GM12878 (cell line): ENCODE results near the gene METTL13. TPM values are rescaled to one million over a fixed set of nuclear protein-coding genes. Genes with fewer than 3 reads are reported as not detected.

ENCODE experiments used
- ATAC-seq: fragments of 200-7000 bp; cut with Tn5 transposase; 3 replicates; pipeline ENCODE4 v1.9.1; 2020; ENCODE audit warnings: mild to moderate bottlenecking, moderate library complexity
- BruUV-seq: library from RNA; stranded (reverse); fragments of 400-500 nt; replicated peaks from 2 replicates; lab custom pipeline; 2021; lab: Mats Ljungman, UMichigan
- CTCF ChIA-PET: fragments of 300-600 bp; sonication (Branson Sonifier 250); formaldehyde crosslinking; extraction: SDS; loops from one replicate; lab custom pipeline; 2021; ENCODE audit warnings: inconsistent platforms; lab: Yijun Ruan, JAX
- POLR2A ChIA-PET: fragments of 350-600 bp; formaldehyde crosslinking; extraction: SDS; loops from one replicate; lab custom pipeline; 2021; ENCODE audit warnings: inconsistent platforms; lab: Charles Lee
- RAD21 ChIA-PET: fragments of 300-600 bp; sonication (Branson Sonifier 250); formaldehyde crosslinking; loops from one replicate; lab custom pipeline; 2023; ENCODE audit warnings: antibody characterized with exemption; ENCODE audit not compliant: unreplicated experiment; lab: Charles Lee
- SMC1A ChIA-PET: fragments of 300-600 bp; sonication (Branson Sonifier 250); formaldehyde crosslinking; loops from one replicate; lab custom pipeline; 2023; ENCODE audit not compliant: unreplicated experiment, uncharacterized antibody; lab: Charles Lee
- DNase-seq: peaks from one replicate; pipeline ENCODE4 v3.0.0-alpha.2; 2011; ENCODE audit warnings: low read depth, low spot score
- FAIRE-seq: peaks from 3 replicates; lab custom pipeline; 2011; peaks lifted over from hg19 to GRCh38; lab: Jason Lieb, UNC
- H2AFZ ChIP-seq: 2 replicates; pipeline ENCODE4 v1.6.0; 2011; ENCODE audit warnings: low read depth, low read length, control low read depth; ENCODE audit not compliant: control insufficient read depth
- H3K27ac ChIP-seq: 2 replicates; pipeline ENCODE4 v1.5.1; 2011; ENCODE audit warnings: control low read depth; ENCODE audit not compliant: control insufficient read depth, insufficient read depth
- H3K27me3 ChIP-seq, 2 experiments: replicated peaks in 1 of 2; 2 replicates each; pipeline versions ENCODE4 v1.6.0 to v1.6.1; 2011; ENCODE audit warnings: low read length in 1 of 2; ENCODE audit not compliant: control insufficient read depth in 2 of 2, insufficient read depth in 2 of 2
- H3K36me3 ChIP-seq, 2 experiments: 2 replicates each; pipeline ENCODE4 v1.5.1; 2011; ENCODE audit warnings: low read length in 1 of 2; ENCODE audit not compliant: control insufficient read depth in 2 of 2, insufficient read depth in 2 of 2
- H3K4me1 ChIP-seq: 2 replicates; pipeline ENCODE4 v1.6.1; 2011; ENCODE audit warnings: mild to moderate bottlenecking, low read length, moderate library complexity, mixed read lengths; ENCODE audit not compliant: control insufficient read depth, insufficient read depth
- H3K4me2 ChIP-seq: 2 replicates; pipeline ENCODE4 v1.6.0; 2011; ENCODE audit warnings: control low read depth; ENCODE audit not compliant: control insufficient read depth, insufficient read depth
- H3K4me3 ChIP-seq: fragments of 200-600 bp; sonication (generic); 2 replicates; pipeline ENCODE4 v1.5.1; 2016
- H3K79me2 ChIP-seq: 2 replicates; pipeline ENCODE4 v1.6.0; 2011; ENCODE audit warnings: low read length; ENCODE audit not compliant: control insufficient read depth, insufficient read depth
- H3K9ac ChIP-seq: 2 replicates; pipeline ENCODE4 v1.8.0; 2011; ENCODE audit warnings: low read length, control low read depth, mixed read lengths; ENCODE audit not compliant: control insufficient read depth, insufficient read depth
- H3K9me3 ChIP-seq: replicated peaks from 3 replicates; pipeline ENCODE4 v1.5.1; 2011; ENCODE audit warnings: mild to moderate bottlenecking, low read length; ENCODE audit not compliant: control insufficient read depth, insufficient read depth
- H4K20me1 ChIP-seq: 2 replicates; pipeline ENCODE4 v1.6.0; 2011; ENCODE audit not compliant: control insufficient read depth, insufficient read depth
- BACH1 ChIP-seq: fragments of 450-650 bp; IDR thresholded peaks from 2 replicates; pipeline ENCODE4 v1.6.1; 2017; ENCODE audit warnings: mild to moderate bottlenecking, borderline replicate concordance
- CHD1 ChIP-seq: IDR thresholded peaks from 2 replicates; pipeline ENCODE4 v1.6.1; 2012; ENCODE audit warnings: low read depth, low read length, improper control_type of control experiment
- EGR1 ChIP-seq, 2 experiments: IDR thresholded peaks; 1 replicate in 1 of 2; 2 replicates in 1 of 2; pipeline ENCODE4 v1.6.1; 2011 to 2012; ENCODE audit warnings: low read depth in 2 of 2, low read length in 2 of 2, borderline replicate concordance in 1 of 2, mild to moderate bottlenecking in 1 of 2, moderate library complexity in 1 of 2
- IKZF1 ChIP-seq: fragments of 450-650 bp; conservative IDR thresholded peaks from 2 replicates; pipeline ENCODE4 v1.6.1; 2017; ENCODE audit warnings: antibody characterized with exemption, mild to moderate bottlenecking
- MEF2B ChIP-seq: fragments of 450-650 bp; IDR thresholded peaks from 2 replicates; pipeline ENCODE4 v1.6.1; 2018; ENCODE audit warnings: mild to moderate bottlenecking, moderate library complexity; ENCODE audit not compliant: partially characterized antibody, poor library complexity, severe bottlenecking
- NRF1 ChIP-seq: conservative IDR thresholded peaks from 2 replicates; pipeline ENCODE4 v1.6.1; 2011; ENCODE audit warnings: mild to moderate bottlenecking, low read depth, low read length, improper control_type of control experiment
- POLR2A ChIP-seq: IDR thresholded peaks from 2 replicates; pipeline ENCODE4 v1.6.1; 2011; ENCODE audit warnings: low read depth, mild to moderate bottlenecking, low read length
- SIX5 ChIP-seq: IDR thresholded peaks from 2 replicates; pipeline ENCODE4 v1.6.1; 2011; ENCODE audit warnings: mild to moderate bottlenecking, low read depth, low read length, moderate library complexity; ENCODE audit not compliant: severe bottlenecking
- YY1 ChIP-seq: IDR thresholded peaks from 2 replicates; pipeline ENCODE4 v1.6.1; 2011; ENCODE audit warnings: low read depth, mild to moderate bottlenecking, low read length
- ZNF217 ChIP-seq: fragments of 450-650 bp; IDR thresholded peaks from 2 replicates; pipeline ENCODE4 v1.6.1; 2017; ENCODE audit warnings: antibody characterized with exemption, mild to moderate bottlenecking
- WGBS: methylation state at CpG from one replicate; pipeline ENCODE4 v1.1.6; 2016; ENCODE audit warnings: low lambda C conversion rate; ENCODE audit not compliant: insufficient replicate concordance, insufficient coverage; ENCODE audit errors: missing lambda C conversion rate; 5-methylcytosine and 5-hydroxymethylcytosine counted together
- in situ Hi-C: fragments of 300-500 bp; cut with MboI; formaldehyde crosslinking; loops from 9 replicates; pipeline ENCODE4 v1.14.3; 2018; ENCODE audit warnings: mixed read lengths
- intact Hi-C: fragments of 100-400 bp; cut with micrococcal nuclease; formaldehyde crosslinking; loops from one replicate; pipeline ENCODE4 v1.14.2; 2022; ENCODE audit not compliant: unreplicated experiment
- polyA plus RNA-seq, 11 experiments: library from polyadenylated mRNA; depleted of rRNA in 4 of 11; unstranded in 6 of 11; stranded (reverse) in 5 of 11; fragments of >200 nt; fragmentation: Nextera tagmentation in 4 of 11; fragmentation: Illumina TruSeq in 1 of 11; extraction: Ambion mirVana in 4 of 11; extraction: Trizol in 1 of 11; gene quantifications; 1 replicate in 1 of 11; 2 replicates in 10 of 11; pipeline versions ENCODE4 v1.2.1 to v1.2.3, GENCODE V29; 2011 to 2016; ENCODE audit warnings: inconsistent platforms in 2 of 11, missing spikeins in 2 of 11, low read depth in 1 of 11
- total RNA-seq, 4 experiments: library from RNA; depleted of rRNA in 3 of 4; stranded (reverse); fragments of >200 nt in 3 of 4; fragmentation: Illumina TruSeq in 1 of 4; extraction: Trizol in 1 of 4; gene quantifications; 2 replicates each; pipeline versions ENCODE4 v1.2.1 to v1.2.3, GENCODE V29; 2013 to 2021
- TF ChIP-seq, protein P1 (sequence below): fragments of 450-650 bp; formaldehyde crosslinking; IDR thresholded peaks from 2 replicates; pipeline ENCODE4 v1.5.0; 2022; ENCODE audit warnings: mild to moderate bottlenecking, missing genetic modification characterization
- TF ChIP-seq, protein P2 (sequence below): IDR thresholded peaks from 2 replicates; pipeline ENCODE4 v1.6.1; 2012; ENCODE audit warnings: low read length, inconsistent platforms

Gene METTL13
- total and polyA plus RNA-seq, 10 of the 15 experiments (the other 5 are each of a cell fraction or from before 2014, with no cell fraction given) = 12.2 to 47.2 (median 35.0) TPM

DNA sequence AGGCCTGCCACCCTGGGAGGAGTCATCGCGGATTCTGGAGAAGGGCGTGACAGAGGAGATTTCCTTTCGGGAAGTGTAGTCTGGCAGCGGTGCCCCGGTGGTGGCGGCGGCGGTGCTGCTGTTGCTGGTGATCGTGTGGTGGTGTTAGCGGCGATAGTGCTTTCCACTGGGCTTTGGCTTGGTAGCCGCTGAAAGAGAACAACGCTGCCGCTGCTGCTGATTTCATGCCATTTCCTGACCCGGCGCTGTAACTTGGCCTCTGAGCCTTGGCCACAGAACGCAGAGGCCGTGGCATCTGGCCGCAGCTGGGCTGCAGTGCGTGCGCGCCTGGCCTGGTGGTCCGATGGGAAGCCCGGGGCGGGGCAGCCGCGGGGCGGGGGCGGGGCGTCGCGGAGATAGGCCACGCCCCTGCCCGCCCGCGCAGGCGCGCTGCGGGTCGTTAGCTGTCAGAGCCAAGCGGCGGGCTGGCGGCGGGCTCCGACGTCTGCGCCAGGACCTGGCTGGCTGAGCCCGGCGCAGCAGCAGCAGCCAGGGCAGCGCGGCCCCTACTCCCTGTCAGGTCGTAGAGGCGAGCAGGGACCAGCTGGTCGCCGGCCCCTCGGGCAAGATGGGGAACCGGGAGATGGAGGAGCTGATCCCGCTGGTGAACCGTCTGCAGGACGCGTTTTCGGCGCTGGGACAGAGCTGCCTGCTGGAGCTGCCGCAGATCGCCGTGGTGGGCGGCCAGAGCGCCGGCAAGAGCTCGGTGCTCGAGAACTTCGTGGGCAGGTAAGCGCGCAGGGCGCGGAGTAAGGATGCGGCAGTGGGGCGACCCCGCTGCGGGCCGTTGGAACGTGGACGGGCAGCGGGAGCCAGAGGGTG lies 59.8 kb downstream of the METTL13 start, which contains the start of gene DNM3:
DNM3 (plus strand) TSS at position 449 of the 861 bp plus-strand sequence; CDS start at position 608, 159 bp downstream.
- intact Hi-C loops = no loop called here
- H4K20me1 ChIP-seq = no peaks in the 10 kb centered on the region
- H3K27me3 ChIP-seq = peaks cover 2 to 8% of the 10 kb centered on the region in 2 experiments; a peak in 3 of 4 replicates
- H3K79me2 ChIP-seq = no peaks in the 10 kb centered on the region
- ATAC-seq (peak; percentile 98), DNase-seq (no peak), FAIRE-seq (no peak)
- no peaks in the 10 kb centered on the region; the same call in 2 of the 3 replicates for H3K9me3 ChIP-seq
- H3K4me3 ChIP-seq = peak within 1 kb of the TSS; percentile 62
- H3K4me2 ChIP-seq = peak within 1 kb of the TSS; percentile 93
- ChIA-PET SMC1A (interaction anchor here (0.9 kb wide), 1 partner anchor 39 kb away, joined by 3 read pairs; no protein-coding TSS in a partner anchor), RAD21 (interaction anchor here (0.7 to 1.1 kb wide), 2 partner anchors 138 to 355 kb away, joined by 3 read pairs; no protein-coding TSS in a partner anchor)
- H3K4me1 ChIP-seq = no peaks in the 10 kb centered on the region
- TF ChIP-seq CHD1 = no peak
- TF ChIP-seq POLR2A = peak; percentile 36; the same call in 1 of the 2 replicates
- TF ChIP-seq IKZF1 = peak; percentile 78
- TF ChIP-seq SIX5 = no peak
- no peak for TF ChIP-seq ZNF217
- TF ChIP-seq, protein P1, sequence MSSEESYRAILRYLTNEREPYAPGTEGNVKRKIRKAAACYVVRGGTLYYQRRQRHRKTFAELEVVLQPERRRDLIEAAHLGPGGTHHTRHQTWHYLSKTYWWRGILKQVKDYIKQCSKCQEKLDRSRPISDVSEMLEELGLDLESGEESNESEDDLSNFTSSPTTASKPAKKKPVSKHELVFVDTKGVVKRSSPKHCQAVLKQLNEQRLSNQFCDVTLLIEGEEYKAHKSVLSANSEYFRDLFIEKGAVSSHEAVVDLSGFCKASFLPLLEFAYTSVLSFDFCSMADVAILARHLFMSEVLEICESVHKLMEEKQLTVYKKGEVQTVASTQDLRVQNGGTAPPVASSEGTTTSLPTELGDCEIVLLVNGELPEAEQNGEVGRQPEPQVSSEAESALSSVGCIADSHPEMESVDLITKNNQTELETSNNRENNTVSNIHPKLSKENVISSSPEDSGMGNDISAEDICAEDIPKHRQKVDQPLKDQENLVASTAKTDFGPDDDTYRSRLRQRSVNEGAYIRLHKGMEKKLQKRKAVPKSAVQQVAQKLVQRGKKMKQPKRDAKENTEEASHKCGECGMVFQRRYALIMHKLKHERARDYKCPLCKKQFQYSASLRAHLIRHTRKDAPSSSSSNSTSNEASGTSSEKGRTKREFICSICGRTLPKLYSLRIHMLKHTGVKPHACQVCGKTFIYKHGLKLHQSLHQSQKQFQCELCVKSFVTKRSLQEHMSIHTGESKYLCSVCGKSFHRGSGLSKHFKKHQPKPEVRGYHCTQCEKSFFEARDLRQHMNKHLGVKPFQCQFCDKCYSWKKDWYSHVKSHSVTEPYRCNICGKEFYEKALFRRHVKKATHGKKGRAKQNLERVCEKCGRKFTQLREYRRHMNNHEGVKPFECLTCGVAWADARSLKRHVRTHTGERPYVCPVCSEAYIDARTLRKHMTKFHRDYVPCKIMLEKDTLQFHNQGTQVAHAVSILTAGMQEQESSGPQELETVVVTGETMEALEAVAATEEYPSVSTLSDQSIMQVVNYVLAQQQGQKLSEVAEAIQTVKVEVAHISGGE = no peak
- no peak for TF ChIP-seq BACH1
- TF ChIP-seq, protein P2, sequence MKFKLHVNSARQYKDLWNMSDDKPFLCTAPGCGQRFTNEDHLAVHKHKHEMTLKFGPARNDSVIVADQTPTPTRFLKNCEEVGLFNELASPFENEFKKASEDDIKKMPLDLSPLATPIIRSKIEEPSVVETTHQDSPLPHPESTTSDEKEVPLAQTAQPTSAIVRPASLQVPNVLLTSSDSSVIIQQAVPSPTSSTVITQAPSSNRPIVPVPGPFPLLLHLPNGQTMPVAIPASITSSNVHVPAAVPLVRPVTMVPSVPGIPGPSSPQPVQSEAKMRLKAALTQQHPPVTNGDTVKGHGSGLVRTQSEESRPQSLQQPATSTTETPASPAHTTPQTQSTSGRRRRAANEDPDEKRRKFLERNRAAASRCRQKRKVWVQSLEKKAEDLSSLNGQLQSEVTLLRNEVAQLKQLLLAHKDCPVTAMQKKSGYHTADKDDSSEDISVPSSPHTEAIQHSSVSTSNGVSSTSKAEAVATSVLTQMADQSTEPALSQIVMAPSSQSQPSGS = no peak
- peak; percentile 48 for TF ChIP-seq NRF1
- TF ChIP-seq EGR1 (IDR thresholded peaks at IDR 0.05; ENCODE audit: borderline replicate concordance in 1 of 2, low read depth in 2 of 2, low read length in 2 of 2) = 0 out of 3 replicates have a peak, but pooled peaks of 1 of the 2 experiments have one; percentile 4
- TF ChIP-seq YY1 = no peak
- TF ChIP-seq MEF2B = no peak
- TF ChIP-seq, all 136 proteins: peak for 4
- H2AFZ ChIP-seq = peak within 1 kb of the TSS; percentile 90
- no peak within 1 kb of the TSS for H3K27ac ChIP-seq
- ChIA-PET POLR2A (no interaction called here), CTCF (interaction anchor here (0.7 kb wide), 1 partner anchor 9 kb away, joined by 3 read pairs; no protein-coding TSS in a partner anchor)
- H3K9ac ChIP-seq = no peak within 1 kb of the TSS; the same call in 1 of the 2 replicates
- BruUV-seq = no TSS peak
- WGBS = 4% methylated on average over 60 of the region's 85 CpGs
- no peaks in the 10 kb centered on the region for H3K36me3 ChIP-seq
- in situ Hi-C loops = no loop called here
